AG04449 (cell line): Measurements from ENCODE around the gene SUGCT.

Experiments used
- CTCF ChIA-PET: fragments of 350-600 bp; formaldehyde crosslinking; extraction: SDS; loops from one replicate; lab custom pipeline; 2021; ENCODE audit warnings: antibody characterized with exemption; lab: Yijun Ruan, JAX
- POLR2A ChIA-PET: fragments of 400-600, 350-600 bp; formaldehyde crosslinking; extraction: SDS; loops from one replicate; lab custom pipeline; 2020; ENCODE audit warnings: antibody characterized with exemption, inconsistent platforms; lab: Yijun Ruan, JAX
- DNase-seq: peaks from one replicate; pipeline ENCODE4 v3.0.0-alpha.2; 2010; ENCODE audit warnings: low read depth, low spot score
- H3K4me3 ChIP-seq: 2 replicates; pipeline ENCODE4 v1.5.1; 2011; ENCODE audit warnings: low read depth, mild to moderate bottlenecking, control low read depth, low read length
- CTCF ChIP-seq: IDR thresholded peaks from one replicate; pipeline ENCODE4 v1.5.1; 2011; ENCODE audit warnings: mild to moderate bottlenecking, moderate library complexity, low read length, control low read depth, inconsistent platforms; ENCODE audit not compliant: insufficient read depth; ENCODE audit errors: missing control alignments

SUGCT gene

GRCh38 chr7:40742270-40742669, 607.5 kb downstream of the SUGCT start:
- DNase-seq = no peak
- H3K4me3 ChIP-seq = no peak overlapping the region
- TF ChIP-seq CTCF = no peak
- POLR2A ChIA-PET = no interaction called here
- CTCF ChIA-PET = no interaction called here

GRCh38 chr7:40746841-40747556, 612.2 kb downstream of the SUGCT start:
- H3K4me3 ChIP-seq = no peak overlapping the region
- POLR2A ChIA-PET = no interaction called here
- DNase-seq = no peak
- TF ChIP-seq CTCF = no peak
- CTCF ChIA-PET = interaction anchor here (0.9 to 1.5 kb wide), 2 partner anchors 17 to 514 kb away, joined by 3 read pairs; no protein-coding TSS in a partner anchor

- POLR2A ChIA-PET = no interaction called here
- TF ChIP-seq CTCF = no peak
- H3K4me3 ChIP-seq = no peak overlapping the region
- CTCF ChIA-PET = interaction anchor here (1.5 kb wide), 1 partner anchor 16 kb away, joined by 3 read pairs; no protein-coding TSS in a partner anchor
- DNase-seq = no peak
Observed at GRCh38 chr7:40747856-40748255, 613.1 kb downstream of the SUGCT start.

- CTCF ChIA-PET = interaction anchor here (1.2 to 2.7 kb wide), 5 partner anchors 11 to 955 kb away, joined by 3 to 10 read pairs (median 5); no protein-coding TSS in a partner anchor
- H3K4me3 ChIP-seq = no peak overlapping the region
- POLR2A ChIA-PET = interaction anchor here (1.2 kb wide), 1 partner anchor 538 kb away, joined by 3 read pairs; no protein-coding TSS in a partner anchor
- TF ChIP-seq CTCF = no peak
- peak; percentile 49 for DNase-seq
Observed at GRCh38 chr7:40749877-40750276, 615.1 kb downstream of the SUGCT start.

- POLR2A ChIA-PET = no interaction called here
Observed at GRCh38 chr7:40753455-40753854, 618.6 kb downstream of the SUGCT start.

More at GRCh38 chr7:40753455-40753854, 618.6 kb downstream of the SUGCT start:
- H3K4me3 ChIP-seq = no peak overlapping the region
- CTCF ChIA-PET = interaction anchor here (0.9 to 1.9 kb wide), 2 partner anchors 10 to 521 kb away, joined by 3 to 7 read pairs; no protein-coding TSS in a partner anchor
- TF ChIP-seq CTCF = no peak
- no peak for DNase-seq
